GM13976 (cell line): ENCODE results near the gene SPDYE2B.
"Not testable (repeated sequence)": the region's sequence is repeated elsewhere in the genome, so short reads cannot be mapped to it uniquely, and the experiment has no call there.

Experiments
- DNase-seq: peaks from one replicate; pipeline ENCODE4 v3.0.0; 2012; ENCODE audit warnings: low spot score
- CTCF ChIP-seq: IDR thresholded peaks from 2 replicates; pipeline ENCODE4 v1.5.1; 2012; ENCODE audit warnings: borderline replicate concordance, mild to moderate bottlenecking; ENCODE audit not compliant: insufficient read depth; ENCODE audit errors: extremely low read depth, missing control alignments, control extremely low read depth
- in situ Hi-C: fragments of 300-500 bp; cut with MboI; formaldehyde crosslinking; loops from one replicate; pipeline ENCODE4 v1.12.0; 2022; ENCODE audit warnings: low sequenced_read_pairs, mixed read lengths, inconsistent platforms; ENCODE audit not compliant: unreplicated experiment

SPDYE2B gene

GRCh38 chr7:102635354-102635753, 14.8 kb upstream of the SPDYE2B start:
- in situ Hi-C loops, DNase-seq: not testable (repeated sequence)

DNA sequence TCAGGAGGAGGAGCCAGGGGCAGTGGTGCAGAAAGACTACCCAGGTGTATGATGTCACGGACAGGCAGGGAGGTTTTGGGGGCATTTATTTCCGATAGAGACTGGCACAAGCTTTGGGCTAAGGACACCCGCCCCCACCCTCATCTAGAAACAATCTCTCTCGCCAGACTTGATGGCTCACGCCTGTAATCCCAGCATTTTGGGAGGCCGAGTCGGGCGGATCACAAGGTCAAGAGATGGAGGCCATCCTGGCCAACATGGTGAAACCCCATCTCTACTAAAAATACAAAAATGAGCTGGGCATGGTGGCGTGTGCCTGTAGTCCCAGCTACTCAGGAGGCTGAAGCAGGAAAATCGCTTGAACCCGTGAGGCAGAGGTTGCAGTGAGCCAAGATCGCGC, 13.2 kb upstream of the SPDYE2B start:
- DNase-seq, in situ Hi-C loops: not testable (repeated sequence)

GRCh38 chr7:102638848-102639247, 11.3 kb upstream of the SPDYE2B start:
- in situ Hi-C loops, DNase-seq: not testable (repeated sequence)

DNA sequence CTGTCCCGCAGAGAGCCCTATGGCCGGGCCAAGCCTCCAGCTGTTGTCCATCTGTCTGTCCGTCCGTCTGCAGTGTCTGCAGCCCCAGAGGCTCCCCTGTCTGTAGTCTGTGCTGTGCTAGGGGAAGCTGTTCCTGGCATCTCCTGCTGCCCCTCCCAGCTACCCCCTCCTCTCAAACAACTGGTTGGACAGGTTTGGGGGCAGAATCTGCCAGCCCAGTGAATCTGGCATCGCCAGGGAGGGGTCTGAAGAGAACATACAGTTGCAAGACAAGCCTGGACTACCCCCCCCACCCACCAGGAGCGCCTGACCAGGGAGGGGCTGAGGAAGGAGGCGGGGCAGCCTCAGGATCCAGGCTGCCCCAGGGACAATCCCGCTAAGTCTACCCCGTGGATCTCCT, 7.4 kb upstream of the SPDYE2B start, which contains the start of gene UPK3BL1:
Gene UPK3BL1, minus strand, starts transcription at position 101 of the 400 bp plus-strand sequence. Its CDS starts 50 bp downstream, at position 51.
- DNase-seq, in situ Hi-C loops: not testable (repeated sequence)

DNA sequence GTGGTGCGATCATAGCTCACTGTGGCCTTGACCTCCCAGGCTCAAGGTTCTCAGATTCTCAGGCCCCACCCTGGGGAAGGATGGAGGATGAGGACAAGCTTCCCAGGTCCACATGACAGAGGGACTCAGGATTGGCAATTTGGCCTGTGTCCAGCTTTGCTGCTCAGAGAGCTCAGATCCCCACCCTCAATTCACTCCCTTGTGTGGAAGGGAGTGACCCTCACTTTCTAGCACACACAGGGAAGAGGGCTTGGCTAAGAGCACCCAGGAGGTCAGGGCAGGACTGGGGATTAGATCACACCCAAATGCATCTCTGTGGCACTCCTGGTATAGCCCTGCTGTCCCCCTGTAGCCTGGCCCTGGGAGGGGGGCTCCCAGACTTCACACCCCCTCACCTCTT, 6.7 kb upstream of the SPDYE2B start:
- DNase-seq, in situ Hi-C loops: not testable (repeated sequence)

DNA sequence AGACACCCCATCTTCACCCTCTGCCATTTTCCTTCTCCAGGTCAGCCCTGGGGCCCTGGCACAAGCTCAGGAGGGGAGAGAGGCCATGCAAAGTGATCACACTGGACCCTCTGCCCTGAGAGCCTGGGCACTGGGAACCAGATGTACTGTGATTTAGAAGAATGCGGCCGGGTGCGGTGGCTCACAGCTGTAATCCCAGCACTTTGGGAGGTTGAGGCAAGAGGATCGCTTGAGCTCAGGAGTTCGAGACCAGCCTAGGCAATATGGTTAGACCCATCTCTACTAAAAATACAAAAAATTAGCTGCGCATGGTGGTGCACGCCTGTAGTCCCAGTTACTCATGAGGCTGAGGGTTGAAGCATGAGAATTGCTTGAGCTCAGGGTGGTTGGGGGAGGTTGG, 2.3 kb upstream of the SPDYE2B start:
- DNase-seq, in situ Hi-C loops: not testable (repeated sequence)

DNA sequence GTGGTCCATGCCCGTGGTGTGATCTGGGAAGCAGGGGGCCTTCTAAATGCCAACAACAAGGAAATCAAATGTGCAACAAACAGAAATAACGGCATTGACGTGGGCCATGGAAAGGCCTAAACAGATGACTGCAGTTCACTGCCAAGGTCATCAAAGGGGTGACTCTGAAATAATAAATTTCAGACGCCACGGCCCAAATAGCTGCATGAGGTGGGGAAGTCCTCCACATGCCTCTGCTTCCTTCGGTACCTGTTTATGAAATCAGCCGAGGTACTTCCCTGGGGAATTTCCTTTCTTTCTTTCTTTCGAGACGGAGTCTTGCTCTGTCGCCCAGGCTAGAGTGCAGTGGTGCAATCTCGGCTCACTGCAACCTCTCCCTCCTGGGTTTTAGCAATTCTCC, 14.6 kb downstream of the SPDYE2B start:
- in situ Hi-C loops = not testable (repeated sequence)

GRCh38 chr7:102666850-102667249, 16.7 kb downstream of the SPDYE2B start:
- in situ Hi-C loops, DNase-seq: not testable (repeated sequence)

More for the DNA sequence above, 14.6 kb downstream of the SPDYE2B start:
- not testable (repeated sequence) for DNase-seq

GRCh38 chr7:102667523-102667922, 17.4 kb downstream of the SPDYE2B start:
- DNase-seq, in situ Hi-C loops: not testable (repeated sequence)

DNA sequence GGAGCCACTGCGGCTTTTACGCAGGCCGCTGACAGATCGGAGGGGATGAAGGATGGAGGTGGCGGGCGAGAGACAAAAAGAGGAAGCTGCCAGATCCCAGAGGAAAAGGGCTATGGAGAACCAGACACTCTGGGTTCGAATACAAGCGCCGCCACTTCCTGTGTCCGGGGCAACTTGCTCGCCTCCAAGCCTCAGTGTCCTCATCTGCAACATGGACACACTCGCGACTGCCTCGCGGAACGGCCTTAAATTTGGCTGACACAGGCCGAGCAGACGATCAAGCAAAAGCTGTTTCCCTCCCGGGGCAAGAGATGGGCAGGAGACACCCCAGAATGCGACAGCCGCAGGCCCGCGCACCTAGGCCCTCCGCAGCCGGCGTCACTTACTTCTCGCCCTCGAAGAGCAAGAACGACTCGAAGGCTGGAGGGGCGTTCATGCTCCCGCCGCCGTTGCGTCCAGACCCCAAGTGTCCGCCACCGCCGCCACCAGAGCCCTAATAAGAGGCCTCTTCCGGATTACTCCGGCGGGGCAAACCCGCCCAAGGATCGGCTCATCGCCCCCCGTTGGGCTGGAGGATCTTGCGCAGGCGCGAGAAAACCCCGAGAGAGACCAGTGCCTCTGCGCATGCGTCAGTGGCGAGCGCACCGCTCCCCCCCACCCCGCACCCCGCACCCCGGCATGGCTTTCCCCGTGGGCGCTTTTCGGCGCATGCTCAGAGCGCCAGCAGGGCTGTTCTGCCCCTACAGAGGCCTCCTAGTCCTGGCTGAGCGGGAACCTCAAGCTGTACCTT, 21.2 kb downstream of the SPDYE2B start, which contains the start of gene POLR2J2:
Gene POLR2J2, minus strand, starts transcription at position 498 of the 790 bp plus-strand sequence. Its CDS starts 62 bp downstream, at position 436.
- peak; percentile 18 for TF ChIP-seq CTCF
- peak; percentile 95 for DNase-seq
- in situ Hi-C loops = not testable (repeated sequence)

GRCh38 chr7:102671956-102672307, 21.8 kb downstream of the SPDYE2B start:
- DNase-seq, in situ Hi-C loops: not testable (repeated sequence)

DNA sequence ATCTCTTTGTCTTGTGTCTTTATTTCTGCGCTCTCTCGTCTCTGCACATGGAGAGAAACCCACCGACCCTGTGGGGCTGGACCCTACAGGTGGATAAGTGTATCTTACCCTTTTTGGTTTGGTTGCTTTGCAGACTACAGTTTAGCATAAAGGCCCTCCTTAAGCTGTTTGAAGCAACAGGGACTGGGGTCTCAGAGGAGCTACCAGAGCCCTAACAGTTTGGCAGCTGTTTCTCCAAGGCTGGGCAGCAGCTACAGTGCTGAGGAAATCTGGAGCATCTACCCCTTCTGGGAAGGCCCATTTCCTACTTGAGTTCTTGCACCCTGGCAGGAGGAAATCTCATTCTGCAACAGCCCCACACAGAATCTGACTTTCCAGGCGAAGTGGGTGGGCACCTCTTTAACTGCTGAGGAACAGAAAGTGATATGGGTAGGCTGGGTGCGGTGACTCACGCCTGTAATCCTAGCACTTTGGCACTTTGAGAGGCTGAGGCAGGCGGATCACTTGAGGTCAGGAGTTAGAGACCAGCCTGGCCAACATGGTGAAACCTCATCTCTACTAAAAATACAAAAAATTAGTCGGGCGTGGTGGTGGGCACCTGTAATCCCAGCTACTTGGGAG, 23.4 kb downstream of the SPDYE2B start:
- DNase-seq, in situ Hi-C loops: not testable (repeated sequence)

GRCh38 chr7:102675545-102675944, 25.4 kb downstream of the SPDYE2B start:
- in situ Hi-C loops, DNase-seq: not testable (repeated sequence)

DNA sequence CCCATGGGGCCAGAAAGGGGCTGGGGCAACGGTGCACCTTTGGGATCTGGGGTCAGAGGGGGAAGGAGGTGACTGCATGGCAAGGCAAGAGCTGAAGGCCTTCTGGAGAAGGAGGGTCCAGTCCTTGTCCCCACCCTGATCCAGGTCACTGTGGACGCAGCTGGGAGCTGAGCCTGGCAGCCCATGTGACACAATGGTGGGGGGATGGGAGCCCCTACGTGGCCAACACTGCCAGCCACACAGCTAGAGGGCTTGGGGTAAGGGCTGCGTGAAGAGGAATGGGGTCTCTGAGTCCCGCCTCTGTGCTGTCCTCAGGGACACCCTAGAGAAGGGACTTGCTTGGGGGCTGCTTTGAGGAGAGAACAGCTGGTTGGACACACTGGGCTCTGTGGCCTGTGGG, 30.7 kb downstream of the SPDYE2B start:
- in situ Hi-C loops, DNase-seq: not testable (repeated sequence)

- in situ Hi-C loops = not testable (repeated sequence)
Observed at GRCh38 chr7:102682560-102682959, 32.4 kb downstream of the SPDYE2B start.

DNA sequence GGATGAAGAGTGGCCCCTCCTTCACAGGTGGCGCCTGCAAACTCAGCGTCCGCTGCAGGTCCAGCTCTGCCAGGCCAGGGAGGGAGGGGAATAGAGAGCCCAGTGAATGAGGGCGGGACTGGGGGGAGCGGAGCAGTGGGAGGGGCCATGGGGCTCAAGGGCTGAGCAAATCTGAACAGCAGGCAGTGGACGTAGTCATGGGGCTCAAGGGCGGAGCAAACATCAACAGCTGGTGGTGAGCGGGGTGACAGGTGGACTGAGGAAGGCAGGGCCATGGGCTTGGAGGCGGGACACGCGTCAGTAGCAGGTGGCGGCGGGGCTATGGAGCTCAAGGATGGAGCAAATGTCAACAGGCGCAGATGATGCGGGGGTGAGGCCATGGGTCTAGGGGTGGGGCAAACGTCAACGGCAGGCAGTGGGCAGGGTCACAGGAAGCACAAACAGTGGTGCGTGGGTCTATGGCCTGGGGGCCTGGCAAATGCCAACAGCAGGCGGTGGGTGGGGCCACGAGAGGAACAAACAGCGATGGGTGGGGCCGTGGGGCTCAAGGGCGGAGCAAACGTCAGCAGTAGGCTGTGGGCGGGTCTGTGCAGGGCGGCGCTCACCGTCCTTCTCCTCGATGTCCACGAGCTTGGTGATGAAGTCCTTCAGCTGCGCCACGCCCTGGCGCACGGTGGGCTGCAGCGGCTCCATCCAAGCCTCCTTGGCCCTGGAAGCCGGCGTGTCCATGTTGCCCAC, 38.3 kb downstream of the SPDYE2B start:
- in situ Hi-C loops, DNase-seq: not testable (repeated sequence)

More at GRCh38 chr7:102682560-102682959, 32.4 kb downstream of the SPDYE2B start:
- DNase-seq = not testable (repeated sequence)
